Neural cell (in vitro differentiated cells): ENCODE results near the gene NCOA4.
"Not testable (repeated sequence)": the region's sequence is repeated elsewhere in the genome, so short reads cannot be mapped to it uniquely, and the experiment has no call there.

Experiments
- CTCF ChIP-seq: fragments of 450-650 bp; IDR thresholded peaks from 2 replicates; pipeline ENCODE4 v1.5.1; 2014; ENCODE audit warnings: antibody characterized with exemption, mild to moderate bottlenecking, moderate library complexity; ENCODE audit not compliant: poor library complexity, severe bottlenecking
- EP300 ChIP-seq: fragments of 450-650 bp; conservative IDR thresholded peaks from 2 replicates; pipeline ENCODE4 v1.6.1; 2014; ENCODE audit warnings: antibody characterized with exemption, mild to moderate bottlenecking, moderate library complexity; ENCODE audit not compliant: poor library complexity, severe bottlenecking
- EZH2 ChIP-seq: fragments of 200-600, 300-800 bp; shearing (Covaris generic), sonication (generic); IDR thresholded peaks from 2 replicates; pipeline ENCODE4 v1.6.1; 2014; ENCODE audit warnings: antibody characterized with exemption, low read length, borderline replicate concordance, mild to moderate bottlenecking; ENCODE audit not compliant: insufficient read depth, poor library complexity, severe bottlenecking
- MXI1 ChIP-seq: fragments of 450-650 bp; conservative IDR thresholded peaks from 2 replicates; pipeline ENCODE4 v1.6.1; 2014; ENCODE audit warnings: antibody characterized with exemption, mild to moderate bottlenecking; ENCODE audit not compliant: poor library complexity, severe bottlenecking
- POLR2AphosphoS5 ChIP-seq: IDR thresholded peaks from 2 replicates; pipeline ENCODE4 v1.6.1; 2012

GRCh38 chr10:45985590-45985989 lies 44.8 kb downstream of the NCOA4 start:
- TF ChIP-seq MXI1, EZH2, EP300, CTCF, POLR2AphosphoS5: not testable (repeated sequence)
